Uterus (tissue), 2 donors: ENCODE measurements around the gene SMPD4.

Experiments
- CTCF ChIP-seq, 4 experiments: fragments of 200-600 bp in 2 of 4; fragments of 450-650 bp in 2 of 4; sonication (generic) in 2 of 4; IDR thresholded peaks; one replicate each; pipeline ENCODE4 v1.5.1; 2016 to 2019; ENCODE audit warnings: antibody characterized with exemption in 4 of 4, mild to moderate bottlenecking in 2 of 4, moderate library complexity in 1 of 4
- POLR2A ChIP-seq, 2 donors: fragments of 450-650 bp; IDR thresholded peaks; one replicate each; pipeline ENCODE4 v1.6.1; 2016; ENCODE audit warnings: antibody characterized with exemption in 2 of 2, mild to moderate bottlenecking in 1 of 2, moderate library complexity in 1 of 2

GRCh38 chr2:130160131-130160530, 21.3 kb downstream of the SMPD4 start:
- TF ChIP-seq POLR2A (IDR thresholded peaks at IDR 0.05) (no peak), CTCF (IDR thresholded peaks at IDR 0.05) (no peak)
